Stimulated activated CD4-positive, alpha-beta T cell treated with anti-CD3 and anti-CD28 coated beads, TNF-alpha, amount 100 ng/mL, for 4 hours (primary cell): ENCODE data around the gene CATSPER4.
"Not testable (repeated sequence)": the region's sequence is repeated elsewhere in the genome, so short reads cannot be mapped to it uniquely, and the experiment has no call there.

ENCODE experiments used
- DNase-seq, 3 experiments: peaks; one replicate each; pipeline ENCODE4 v3.0.0-alpha.2; 2020; ENCODE audit warnings: low read depth in 3 of 3

Gene CATSPER4

GRCh38 chr1:26195805-26196204 is 5.4 kb downstream of the CATSPER4 start:
- no peak for DNase-seq

GRCh38 chr1:26197301-26197700 is 6.9 kb downstream of the CATSPER4 start:
- no peak for DNase-seq

- no peak for DNase-seq
Measured at GRCh38 chr1:26197813-26198212, 7.4 kb downstream of the CATSPER4 start.

- DNase-seq: no peak
Measured at GRCh38 chr1:26200413-26200812, 10.0 kb downstream of the CATSPER4 start.

DNA sequence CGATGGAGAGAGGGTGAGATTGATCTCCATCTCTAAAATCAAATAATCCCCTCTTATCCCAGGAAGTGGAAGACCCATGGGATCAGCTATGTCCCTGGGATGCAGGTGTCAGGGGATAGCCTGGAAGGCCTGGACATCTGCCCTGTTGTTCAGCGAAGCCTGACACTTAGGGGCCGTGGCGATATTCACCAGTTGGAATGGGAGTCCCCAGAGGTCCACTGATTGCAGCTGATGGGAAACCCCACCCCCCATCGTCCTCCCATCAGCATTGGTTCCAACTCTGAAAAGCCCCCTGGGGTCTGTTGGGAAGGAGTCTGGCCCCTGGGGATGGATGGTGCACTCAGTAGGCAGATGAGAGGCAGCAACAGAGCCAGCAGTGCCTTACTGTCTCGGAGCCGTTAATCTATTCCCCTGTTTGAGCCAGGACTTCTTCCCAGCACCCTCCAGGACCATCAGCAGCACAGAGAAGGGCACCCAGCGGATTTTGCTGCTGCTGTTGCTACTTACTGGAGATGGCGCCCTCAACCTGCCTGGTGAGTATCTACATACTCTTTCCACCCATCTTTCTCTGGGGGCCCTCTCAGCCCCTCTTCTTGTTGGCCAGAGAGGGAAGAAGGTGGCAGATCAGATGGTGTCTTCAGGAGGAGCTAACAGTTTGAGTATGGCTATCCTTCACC is 13.4 kb downstream of the CATSPER4 start:
- no peak for DNase-seq

DNA sequence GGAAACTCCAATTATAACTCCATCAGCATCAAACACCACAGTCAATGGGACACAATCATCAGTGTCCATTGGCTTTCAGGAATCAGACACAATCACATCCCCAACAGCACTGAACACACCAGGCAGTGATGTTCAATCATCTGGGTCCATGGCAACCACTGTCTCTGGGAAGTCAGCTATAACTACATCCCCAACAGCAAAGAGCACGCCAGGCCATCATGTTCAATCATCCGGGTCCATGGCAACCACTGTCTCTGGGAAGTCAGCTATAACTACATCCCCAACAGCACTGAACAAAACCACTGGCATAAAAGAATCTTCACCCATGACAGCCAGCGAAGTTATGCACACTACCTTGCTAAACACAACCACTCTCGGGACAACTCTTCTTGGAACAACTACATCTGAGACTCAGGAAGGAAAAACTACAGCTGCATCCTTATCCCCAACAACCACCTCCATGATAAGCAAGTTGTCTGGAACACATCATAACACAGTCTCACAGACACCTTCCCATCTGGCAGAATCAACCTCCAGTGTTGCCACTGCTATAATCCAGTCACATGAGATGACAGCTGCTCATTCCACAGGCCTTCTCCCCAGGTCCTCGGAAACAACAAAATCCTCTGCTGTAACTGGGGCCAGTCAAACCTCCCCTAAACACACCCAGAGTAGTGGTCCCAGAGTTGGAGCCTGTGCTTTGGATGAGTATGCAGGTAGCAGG is 19.9 kb downstream of the CATSPER4 start:
- no peak for DNase-seq

DNA sequence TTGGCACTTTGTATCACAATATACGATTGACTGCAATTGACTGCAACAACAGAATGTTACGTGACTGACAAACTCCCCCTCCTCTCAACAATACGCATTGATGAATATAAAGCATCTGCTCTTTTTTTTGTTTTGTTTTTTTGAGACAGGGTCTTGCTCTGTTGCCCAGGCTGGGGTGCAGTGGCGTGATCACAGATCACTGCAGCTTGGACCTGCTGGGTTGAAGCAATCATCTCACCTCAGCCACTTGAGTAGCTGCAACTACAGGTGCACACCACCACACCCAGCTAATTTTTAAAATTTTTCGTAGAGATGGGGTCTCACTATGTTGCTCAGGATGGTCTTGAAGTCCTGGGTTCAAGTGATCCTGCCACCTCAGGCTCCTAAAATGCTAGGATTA is 22.3 kb downstream of the CATSPER4 start:
- no peak for DNase-seq

DNA sequence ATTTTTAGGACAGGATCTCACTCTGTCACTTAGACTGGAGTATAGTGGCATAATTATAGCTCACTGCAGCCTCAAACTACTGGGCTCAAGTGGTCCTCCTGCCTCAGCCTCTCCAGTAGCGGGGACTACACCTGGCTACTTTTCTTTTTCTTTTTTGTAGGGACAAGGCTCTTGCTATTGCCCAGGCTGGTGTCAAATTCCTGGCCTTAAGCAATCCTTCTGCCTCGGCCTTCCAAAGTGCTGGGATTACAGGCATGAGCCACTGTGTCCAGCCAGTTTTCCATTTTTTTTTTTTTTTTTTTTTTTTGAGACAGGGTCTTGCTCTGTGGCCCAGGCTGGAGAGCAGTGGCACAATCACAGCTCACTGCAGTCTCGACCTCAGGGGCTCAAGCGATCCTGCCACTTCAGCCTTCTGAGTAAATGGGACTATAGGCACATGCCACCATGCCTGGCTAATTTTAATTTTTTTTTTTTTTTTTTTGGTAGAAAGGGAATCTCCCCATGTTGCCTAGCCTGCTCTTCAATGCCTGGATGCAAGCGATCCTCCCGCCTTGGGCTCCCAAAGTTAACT is 23.0 kb downstream of the CATSPER4 start:
- no peak for DNase-seq

DNA sequence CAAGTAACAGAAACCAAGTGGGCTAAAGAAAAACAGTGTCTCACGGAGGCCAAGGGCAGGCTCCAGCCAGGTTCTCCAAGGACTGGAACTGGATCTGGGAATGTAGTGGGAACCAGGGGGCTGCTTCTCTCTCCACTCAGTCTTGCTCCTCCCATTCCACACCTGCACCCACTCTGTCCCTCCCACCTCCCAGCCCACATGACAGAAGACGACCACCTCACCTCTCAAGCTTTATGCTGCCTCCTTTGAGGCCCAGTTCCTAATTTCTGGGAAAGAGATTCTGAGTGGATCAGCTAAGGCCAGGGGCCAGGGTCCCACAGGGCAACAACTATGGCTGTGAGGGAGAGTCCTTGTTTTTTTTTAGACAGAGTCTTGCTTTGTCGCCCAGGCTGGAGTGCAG is 24.8 kb downstream of the CATSPER4 start:
- no peak for DNase-seq

GRCh38 chr1:26218906-26219494 is 28.6 kb downstream of the CATSPER4 start:
- no peak for DNase-seq

DNA sequence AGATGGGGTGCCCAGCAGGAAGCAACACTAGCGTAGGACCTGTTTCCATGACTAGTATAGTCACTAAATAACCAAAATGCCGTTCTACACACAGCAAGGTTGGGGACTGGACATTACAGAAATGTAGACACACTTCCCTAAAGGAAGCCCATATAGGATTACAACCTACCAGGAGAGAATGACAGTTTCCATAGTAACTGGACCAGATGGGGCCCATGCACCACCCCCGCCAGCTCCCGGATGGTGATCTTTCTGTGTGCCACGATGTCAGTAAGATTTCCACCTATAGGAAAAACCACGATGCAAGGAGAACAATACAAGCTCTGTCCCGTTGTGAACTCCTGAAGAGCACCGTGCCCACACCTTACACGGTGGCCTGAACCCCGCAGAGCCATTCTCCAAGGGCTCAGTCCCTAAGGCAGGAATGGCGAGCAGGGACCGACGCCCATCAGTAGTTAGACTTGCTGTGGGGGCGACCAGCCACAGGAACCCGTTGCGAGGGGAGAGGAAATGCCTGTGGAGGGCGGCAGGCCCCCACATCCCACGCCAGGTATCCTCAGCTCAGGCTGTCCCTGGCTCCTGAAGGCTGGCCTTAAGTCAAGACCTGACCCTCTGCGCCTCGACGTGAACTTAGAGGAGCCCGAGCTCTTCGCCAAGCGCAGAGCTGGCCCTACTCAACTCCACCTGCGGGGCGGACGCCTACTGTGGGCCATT is 30.0 kb downstream of the CATSPER4 start:
- no peak for DNase-seq

- DNase-seq: no peak
Measured at GRCh38 chr1:26221094-26221493, 30.7 kb downstream of the CATSPER4 start.

DNA sequence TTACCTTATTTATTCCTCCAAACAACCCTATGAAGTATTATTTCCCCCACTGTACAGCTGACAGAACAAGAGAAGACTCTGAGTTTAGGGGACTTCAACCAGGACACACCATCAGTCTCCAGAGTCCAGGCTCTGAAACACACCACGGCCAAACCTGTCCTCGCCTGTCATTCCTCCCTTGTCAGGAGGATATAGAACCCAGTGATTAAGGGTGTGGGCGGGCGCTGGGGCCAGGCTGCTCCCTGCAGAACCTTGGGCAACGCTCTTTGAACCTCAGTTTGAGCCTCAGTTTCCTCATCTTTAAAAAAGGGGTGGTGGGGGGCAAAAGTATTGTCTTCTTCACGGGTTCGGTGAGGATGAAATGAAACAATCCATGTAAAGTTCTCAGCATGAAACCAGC is 34.2 kb downstream of the CATSPER4 start:
- no peak for DNase-seq

DNA sequence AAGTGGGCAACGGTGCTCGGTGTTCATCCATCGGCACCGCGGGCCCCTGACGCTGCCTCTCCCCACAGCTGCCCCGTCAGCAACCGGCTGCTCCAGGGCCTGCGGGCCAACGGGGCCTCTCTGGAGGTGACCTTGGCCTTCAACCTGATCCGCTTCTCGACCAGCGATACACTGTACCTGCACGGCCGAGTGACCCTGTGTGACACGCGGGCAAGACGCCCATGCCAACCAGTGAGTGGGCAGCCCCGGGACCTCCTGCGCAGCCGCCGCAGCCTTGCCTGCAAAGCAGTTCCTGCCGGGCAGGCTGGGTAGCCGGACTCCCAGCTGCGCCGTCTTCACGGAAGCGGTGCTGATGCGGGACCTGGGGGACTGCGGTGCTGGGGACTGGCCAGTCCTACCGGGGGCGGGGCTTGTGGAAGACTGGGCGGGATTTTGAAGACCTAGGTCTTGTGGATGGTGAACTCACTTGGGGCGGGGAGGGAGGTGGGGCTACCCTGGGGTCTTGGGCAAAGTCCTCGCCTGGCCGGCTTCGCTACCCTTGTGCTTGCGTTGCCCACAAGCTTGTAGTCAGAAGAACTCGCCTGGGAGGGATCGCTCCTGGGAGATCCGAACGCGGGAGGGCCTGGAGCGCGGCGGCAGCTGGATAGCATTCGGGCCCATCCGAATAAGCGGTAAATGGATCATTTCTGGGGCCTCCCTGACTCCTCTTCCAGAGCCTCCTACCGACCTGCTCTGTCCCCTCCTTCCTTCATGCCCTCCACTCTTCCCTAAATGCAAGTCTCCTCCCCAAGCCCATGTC is 34.8 kb downstream of the CATSPER4 start:
- no peak for DNase-seq

DNA sequence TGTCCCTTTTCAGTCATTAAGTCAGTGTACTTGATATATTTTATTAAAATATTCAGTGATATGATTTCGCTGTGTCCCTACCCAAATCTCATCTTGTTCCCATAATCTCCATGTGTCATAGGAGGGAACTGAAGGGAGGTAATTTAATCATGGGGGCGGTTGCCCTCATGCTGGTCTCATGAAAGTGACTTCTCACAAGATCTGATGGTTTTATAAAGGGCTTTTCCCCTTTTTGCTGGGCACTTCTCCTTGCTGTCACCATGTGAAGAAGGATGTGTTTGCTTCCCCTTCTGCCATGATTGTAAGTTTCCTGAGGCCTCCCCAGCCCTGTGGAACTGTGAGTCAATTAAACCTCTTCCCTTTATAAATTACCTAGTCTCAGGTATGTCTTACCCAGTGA is 40.3 kb downstream of the CATSPER4 start:
- DNase-seq: not testable (repeated sequence)

GRCh38 chr1:26233903-26234643 is 43.7 kb downstream of the CATSPER4 start, which contains the start of gene CEP85:
CEP85 (plus strand) TSS chr1:26234200; CDS start chr1:26239784, 5,584 bp downstream.
- peak; percentile 97 to 98 (median 98) for DNase-seq

GRCh38 chr1:26234644-26235370 is 44.4 kb downstream of the CATSPER4 start:
- DNase-seq: peak in 1 of 3 experiments; percentile 4

GRCh38 chr1:26237230-26237966 is 47.0 kb downstream of the CATSPER4 start:
- DNase-seq: no peak

- no peak for DNase-seq
Measured at GRCh38 chr1:26239936-26240335, 49.5 kb downstream of the CATSPER4 start.
